ENCODE measurements around the gene CD82. TPM values are rescaled to one million over a fixed set of nuclear protein-coding genes. Genes with fewer than 3 reads are reported as not detected.

CD82 gene
- total and polyA plus RNA-seq, 2 of the 8 experiments (the other 6 are each of a cell fraction or from before 2014, with no cell fraction given), result 7.9 to 10.3 TPM

GRCh38 chr11:44632466-44633123 is 67.1 kb downstream of the CD82 start:
- peaks cover 0 to 4% of the 10 kb centered on the region in 2 experiments; a peak in 1 of 4 replicates for H3K9me3 ChIP-seq (ENCODE audit: insufficient read depth in 2 of 2, low read depth in 1 of 2, low read length in 1 of 2)
- no peak overlapping the region for H2BK15ac ChIP-seq (ENCODE audit: low read length)
- no peaks in the 10 kb centered on the region for H3K79me2 ChIP-seq (ENCODE audit: control insufficient read depth in 1 of 2, insufficient read depth in 2 of 2, low read length in 2 of 2)
- no peak overlapping the region for H2BK20ac ChIP-seq (ENCODE audit: low read length)
- H4K91ac ChIP-seq (replicated peaks; ENCODE audit: insufficient read length, low read length), result no peak overlapping the region
- no peak overlapping the region for H3K4me2 ChIP-seq (ENCODE audit: insufficient read depth in 1 of 2, low read depth in 2 of 2, low read length in 2 of 2)
- CTCF ChIA-PET (ENCODE audit: partially characterized antibody), result interaction anchor here (0.7 to 4.6 kb wide), 22 partner anchors 10 to 275 kb away, joined by 3 to 33 read pairs (median 3); partner anchors contain the start of gene TSPAN18
- H2AFZ ChIP-seq (ENCODE audit: low read length), result no peak overlapping the region
- no peak overlapping the region for H3K4ac ChIP-seq (replicated peaks; ENCODE audit: insufficient read length, low read depth, low read length)
- peaks cover 0 to 2% (median 1%) of the 10 kb centered on the region in 4 experiments; a peak in 1 of 7 replicates for H3K27me3 ChIP-seq (replicated peaks in 1 of 4; ENCODE audit: control insufficient read depth in 3 of 4, extremely low read depth in 1 of 4, insufficient read depth in 3 of 4, low read length in 3 of 4)
- POLR2A ChIA-PET (ENCODE audit: partially characterized antibody), result no interaction called here
- H3K4me3 ChIP-seq (ENCODE audit: extremely low read depth in 1 of 4, insufficient read depth in 2 of 4, low read depth in 3 of 4, low read length in 4 of 4), result no peak overlapping the region
- H3K23me2 ChIP-seq (ENCODE audit: low read depth, low read length), result no peaks in the 10 kb centered on the region
- no peak overlapping the region for H2BK12ac ChIP-seq (ENCODE audit: low read depth, low read length)
- H3K4me1 ChIP-seq (replicated peaks in 1 of 4; ENCODE audit: control insufficient read depth in 3 of 4, insufficient read depth in 4 of 4, low read length in 3 of 4), result peaks cover 0 to 13% (median 6%) of the 10 kb centered on the region in 4 experiments; a peak in 6 of 7 replicates
- H3K23ac ChIP-seq (ENCODE audit: insufficient read length), result no peak overlapping the region
- H3K56ac ChIP-seq (replicated peaks; ENCODE audit: insufficient read length, low read depth, low read length), result no peak overlapping the region
- FAIRE-seq, result no peak
- no peaks in the 10 kb centered on the region for H3K79me1 ChIP-seq (ENCODE audit: low read depth, low read length)
- no peak overlapping the region for H3K9ac ChIP-seq (replicated peaks in 1 of 4; ENCODE audit: extremely low read depth in 1 of 4, low read depth in 3 of 4, low read length in 3 of 4)
- no peaks in the 10 kb centered on the region for H4K20me1 ChIP-seq (replicated peaks in 1 of 2; ENCODE audit: control insufficient read depth in 1 of 2, insufficient read depth in 2 of 2, low read length in 2 of 2)
- peak in 1 of 2 experiments; percentile 57 for DNase-seq (ENCODE audit: low read depth in 1 of 2, low spot score in 2 of 2)
- H3K27ac ChIP-seq (ENCODE audit: low read depth, low read length), result no peak overlapping the region
- TF ChIP-seq RAD21 (IDR thresholded peaks at IDR 0.05 in 1 of 2, conservative IDR thresholded peaks at IDR 0.05 in 1 of 2; ENCODE audit: low read depth in 2 of 2, low read length in 2 of 2) (peak; percentile 11 to 40; a peak in 3 of 4 replicates), E2F6 (IDR thresholded peaks at IDR 0.05) (no peak), HDAC6 (IDR thresholded peaks at IDR 0.05; ENCODE audit: low read depth, low read length) (no peak), CTCF (IDR thresholded peaks at IDR 0.05; ENCODE audit: control extremely low read depth in 1 of 3, insufficient read depth in 1 of 3, low read depth in 1 of 3, low read length in 3 of 3) (peak; percentile 24 to 39 (median 29); a peak in 3 of 4 replicates), KDM5A (IDR thresholded peaks at IDR 0.05; ENCODE audit: low read length) (no peak)
- no peak overlapping the region for H4K8ac ChIP-seq (ENCODE audit: extremely low read depth, insufficient read depth, low read length)
- H2AK5ac ChIP-seq (ENCODE audit: low read depth, low read length), result no peak overlapping the region
- WGBS, 2 experiments (ENCODE audit: extremely low coverage in 1 of 2, insufficient coverage in 1 of 2, insufficient read length in 1 of 2, insufficient replicate concordance in 2 of 2, low coverage in 1 of 2, low lambda C conversion rate in 2 of 2, missing lambda C conversion rate in 1 of 2), result 65% methylated on average over 10 of the region's 10 CpGs; no CpG with 5 or more reads in 1 of the 2 experiments
- H3K14ac ChIP-seq (ENCODE audit: insufficient read length), result no peak overlapping the region
- H3K36me3 ChIP-seq (ENCODE audit: control insufficient read depth in 2 of 4, insufficient read depth in 4 of 4, low read length in 3 of 4), result no peaks in the 10 kb centered on the region
- no peak overlapping the region for H2BK5ac ChIP-seq (ENCODE audit: low read depth, low read length)
- H2BK120ac ChIP-seq (replicated peaks; ENCODE audit: low read depth, low read length), result no peak overlapping the region
- H3K18ac ChIP-seq (ENCODE audit: extremely low read depth, low read length), result peak overlapping the region; percentile 34; the same call in 1 of the 2 replicates
- no peak overlapping the region for H4K5ac ChIP-seq (ENCODE audit: insufficient read length, low read depth, low read length)
